ENCODE data around the gene APBB2. TPM values are rescaled to one million over a fixed set of nuclear protein-coding genes. Genes with fewer than 3 reads are reported as not detected.

The APBB2 gene
- total RNA-seq, 2 donors from 2014 or later: 28.2 to 30.7 TPM

GRCh38 chr4:41095192-41095872, 119.0 kb downstream of the APBB2 start:
- DNase-seq (no peak), ATAC-seq (no peak)
- intact Hi-C loops (cut with DNase I, micrococcal nuclease): no loop called here

GRCh38 chr4:41092128-41092527, 122.2 kb downstream of the APBB2 start:
- DNase-seq (no peak), ATAC-seq (no peak)
- intact Hi-C loops (cut with DNase I, micrococcal nuclease): no loop called here

- DNase-seq: no peak
- intact Hi-C loops (cut with DNase I, micrococcal nuclease): no loop called here
- ATAC-seq: no peak
These were observed 132.5 kb downstream of the APBB2 start for GRCh38 chr4:41081847-41082246.

DNA sequence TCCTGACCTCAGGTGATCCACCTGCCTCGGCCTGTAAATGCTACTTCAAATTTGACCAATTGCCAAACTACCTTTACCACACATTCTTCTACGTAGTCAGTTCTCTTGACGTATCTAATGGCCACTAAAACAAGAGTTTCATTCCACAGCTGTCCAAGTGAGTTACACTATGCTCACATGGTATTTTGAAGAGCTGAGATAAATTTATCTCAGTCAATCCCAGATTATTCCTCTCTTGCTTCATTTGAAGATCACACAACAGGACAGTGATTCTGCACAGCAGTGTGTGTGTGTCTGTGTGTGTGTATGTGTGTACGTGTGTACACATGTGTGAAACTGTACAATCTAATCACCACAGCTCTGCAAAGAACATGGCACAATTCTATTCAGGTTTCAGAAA, 133.4 kb downstream of the APBB2 start:
- DNase-seq (no peak), ATAC-seq (no peak)
- intact Hi-C loops (cut with DNase I, micrococcal nuclease): no loop called here

- intact Hi-C loops (cut with DNase I, micrococcal nuclease): no loop called here
- DNase-seq (no peak), ATAC-seq (no peak)
These were observed 134.3 kb downstream of the APBB2 start for GRCh38 chr4:41079881-41080560.

DNA sequence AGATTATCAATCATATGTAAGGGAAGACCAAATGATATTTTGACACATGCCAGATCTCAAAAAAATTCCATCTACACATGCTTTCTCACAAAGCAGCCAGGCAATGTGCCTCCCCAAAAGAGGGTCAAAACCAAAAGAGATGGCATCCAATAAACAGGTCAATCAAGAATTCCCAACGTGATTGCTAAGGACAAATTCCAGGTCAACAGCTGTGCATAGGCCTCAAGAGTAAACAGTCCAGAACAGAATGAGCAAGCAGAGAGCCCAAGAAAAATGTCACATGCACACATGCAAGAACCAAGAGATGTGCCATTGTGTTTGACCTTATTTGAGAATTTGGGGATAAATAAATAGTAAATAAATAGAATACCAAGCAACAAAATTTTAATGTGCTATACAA, 136.7 kb downstream of the APBB2 start:
- intact Hi-C loops (cut with DNase I, micrococcal nuclease): no loop called here
- DNase-seq (no peak), ATAC-seq (no peak)

GRCh38 chr4:41076481-41076880, 137.9 kb downstream of the APBB2 start:
- intact Hi-C loops (cut with DNase I, micrococcal nuclease): no loop called here
- DNase-seq: no peak
- no peak for ATAC-seq

- no peak for ATAC-seq
- intact Hi-C loops (cut with DNase I, micrococcal nuclease): no loop called here
These were observed 140.1 kb downstream of the APBB2 start for GRCh38 chr4:41074215-41074614.

GRCh38 chr4:41072021-41072777, 142.1 kb downstream of the APBB2 start:
- ATAC-seq (no peak), DNase-seq (no peak)
- intact Hi-C loops (cut with DNase I, micrococcal nuclease): no loop called here

More at GRCh38 chr4:41074215-41074614, 140.1 kb downstream of the APBB2 start:
- no peak for DNase-seq

DNA sequence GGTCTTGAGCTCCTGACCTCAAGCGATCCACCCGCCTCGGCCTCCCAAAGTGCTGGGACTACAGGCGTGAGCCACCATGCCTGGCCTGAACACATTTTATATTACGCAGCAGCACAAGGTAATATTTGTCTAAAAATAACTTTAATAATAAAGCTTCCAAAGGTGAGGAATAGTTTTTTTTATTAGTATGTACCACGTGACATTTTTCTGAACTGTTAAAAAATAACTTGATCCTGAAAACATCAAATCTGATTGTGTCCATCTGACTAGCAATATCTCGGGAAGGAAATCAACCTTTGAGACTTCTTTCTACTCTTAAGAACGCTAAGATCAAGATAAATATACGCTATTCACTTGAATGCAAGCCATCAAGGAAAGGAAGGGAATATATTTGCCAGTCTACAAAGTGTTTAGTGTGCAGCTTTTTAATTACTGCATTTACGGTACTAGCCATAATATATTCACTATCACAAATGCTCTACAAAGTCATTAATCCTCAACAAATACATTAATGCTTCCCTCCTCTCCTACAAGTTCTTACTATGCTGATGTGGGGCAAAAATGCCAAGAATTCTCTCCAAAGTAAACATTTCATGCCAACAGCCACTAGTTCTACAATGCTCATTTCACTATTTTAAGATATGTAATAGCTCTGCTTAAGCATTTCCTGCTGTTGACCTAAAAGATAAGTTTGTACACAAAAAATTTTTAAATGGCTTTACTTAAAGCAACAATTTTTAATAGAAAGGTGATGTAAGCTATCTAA, 143.6 kb downstream of the APBB2 start:
- DNase-seq (no peak), ATAC-seq (no peak)
- intact Hi-C loops (cut with DNase I, micrococcal nuclease): no loop called here

DNA sequence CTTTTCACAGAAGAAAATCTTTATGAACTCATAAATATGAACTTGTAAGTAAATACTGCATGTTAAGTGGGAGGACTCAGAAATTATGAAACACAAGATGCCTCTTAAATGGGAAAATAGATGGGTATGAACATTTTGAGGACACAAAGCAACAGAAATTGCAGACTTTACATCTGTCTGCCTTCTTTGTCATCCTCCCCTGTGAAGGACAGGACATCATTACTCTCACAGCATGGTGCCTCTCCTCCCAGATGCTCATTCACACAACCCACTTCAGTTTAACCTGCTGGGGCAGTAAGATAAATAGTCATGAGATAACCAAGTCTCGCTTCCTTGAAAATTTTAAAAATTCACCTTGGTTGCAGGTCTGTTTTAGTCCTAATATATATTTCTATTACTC, 144.5 kb downstream of the APBB2 start:
- ATAC-seq (no peak), DNase-seq (no peak)
- intact Hi-C loops (cut with DNase I, micrococcal nuclease): no loop called here

GRCh38 chr4:41069257-41069656, 145.1 kb downstream of the APBB2 start:
- ATAC-seq: no peak
- no peak for DNase-seq
- intact Hi-C loops (cut with DNase I, micrococcal nuclease): no loop called here

- no peak for DNase-seq
- no peak for ATAC-seq
- intact Hi-C loops (cut with DNase I, micrococcal nuclease): no loop called here
These were observed 147.0 kb downstream of the APBB2 start for GRCh38 chr4:41067369-41067768.

GRCh38 chr4:41066049-41066448, 148.3 kb downstream of the APBB2 start:
- no peak for ATAC-seq
- DNase-seq: no peak
- intact Hi-C loops (cut with DNase I, micrococcal nuclease): no loop called here

- intact Hi-C loops (cut with DNase I, micrococcal nuclease): no loop called here
- DNase-seq: no peak
- no peak for ATAC-seq
These were observed 148.8 kb downstream of the APBB2 start for GRCh38 chr4:41065434-41066006.

GRCh38 chr4:41064953-41065352, 149.4 kb downstream of the APBB2 start:
- ATAC-seq (no peak), DNase-seq (no peak)
- intact Hi-C loops (cut with DNase I, micrococcal nuclease): no loop called here

DNA sequence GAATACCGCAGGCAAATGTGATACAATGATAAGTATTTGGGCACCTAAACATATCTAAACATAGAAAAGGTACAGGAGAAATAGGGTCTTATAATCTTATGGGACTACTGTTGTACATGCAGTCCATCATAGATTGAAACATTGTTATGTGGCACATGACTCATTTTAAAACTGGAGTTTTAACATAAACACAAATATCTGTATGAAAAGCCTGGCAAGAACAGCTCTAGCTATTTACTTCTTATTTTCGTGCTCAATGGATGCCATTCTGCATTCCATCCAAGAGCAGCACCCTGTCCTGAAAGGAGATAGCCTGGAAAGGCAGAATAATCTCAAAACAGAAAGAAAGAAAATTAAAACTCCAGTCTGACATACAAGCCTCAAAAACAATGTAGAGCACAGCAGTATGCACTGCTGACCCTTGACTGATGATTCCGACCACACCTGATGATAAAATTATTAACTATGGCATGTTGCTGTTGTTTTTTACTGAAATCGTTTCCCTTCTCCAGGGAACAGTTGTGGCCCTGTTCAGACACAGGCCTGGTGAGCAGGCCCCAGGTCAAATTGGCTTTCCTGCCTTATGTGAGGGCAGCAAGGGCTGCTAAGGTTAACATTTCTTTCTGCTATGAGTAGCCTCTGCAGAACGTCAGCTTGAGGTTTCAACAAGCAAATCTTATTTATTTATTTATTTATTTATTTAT, 152.7 kb downstream of the APBB2 start:
- intact Hi-C loops (cut with DNase I, micrococcal nuclease): no loop called here
- ATAC-seq (no peak), DNase-seq (no peak)

All from left colon (tissue), 2 donors.